Bladder microvascular endothelial cell (primary cell): ENCODE measurements around the gene MAN1A2. TPM values are rescaled to one million over a fixed set of nuclear protein-coding genes. Genes with fewer than 3 reads are reported as not detected.

ENCODE experiments used
- total RNA-seq: library from RNA; depleted of rRNA; stranded (reverse); fragments of >200 nt; gene quantifications from 2 replicates; pipeline ENCODE4 v1.2.3, GENCODE V29; 2014

MAN1A2 gene
- total RNA-seq, result 25.6 and 66.1 TPM in 2 replicates

DNA sequence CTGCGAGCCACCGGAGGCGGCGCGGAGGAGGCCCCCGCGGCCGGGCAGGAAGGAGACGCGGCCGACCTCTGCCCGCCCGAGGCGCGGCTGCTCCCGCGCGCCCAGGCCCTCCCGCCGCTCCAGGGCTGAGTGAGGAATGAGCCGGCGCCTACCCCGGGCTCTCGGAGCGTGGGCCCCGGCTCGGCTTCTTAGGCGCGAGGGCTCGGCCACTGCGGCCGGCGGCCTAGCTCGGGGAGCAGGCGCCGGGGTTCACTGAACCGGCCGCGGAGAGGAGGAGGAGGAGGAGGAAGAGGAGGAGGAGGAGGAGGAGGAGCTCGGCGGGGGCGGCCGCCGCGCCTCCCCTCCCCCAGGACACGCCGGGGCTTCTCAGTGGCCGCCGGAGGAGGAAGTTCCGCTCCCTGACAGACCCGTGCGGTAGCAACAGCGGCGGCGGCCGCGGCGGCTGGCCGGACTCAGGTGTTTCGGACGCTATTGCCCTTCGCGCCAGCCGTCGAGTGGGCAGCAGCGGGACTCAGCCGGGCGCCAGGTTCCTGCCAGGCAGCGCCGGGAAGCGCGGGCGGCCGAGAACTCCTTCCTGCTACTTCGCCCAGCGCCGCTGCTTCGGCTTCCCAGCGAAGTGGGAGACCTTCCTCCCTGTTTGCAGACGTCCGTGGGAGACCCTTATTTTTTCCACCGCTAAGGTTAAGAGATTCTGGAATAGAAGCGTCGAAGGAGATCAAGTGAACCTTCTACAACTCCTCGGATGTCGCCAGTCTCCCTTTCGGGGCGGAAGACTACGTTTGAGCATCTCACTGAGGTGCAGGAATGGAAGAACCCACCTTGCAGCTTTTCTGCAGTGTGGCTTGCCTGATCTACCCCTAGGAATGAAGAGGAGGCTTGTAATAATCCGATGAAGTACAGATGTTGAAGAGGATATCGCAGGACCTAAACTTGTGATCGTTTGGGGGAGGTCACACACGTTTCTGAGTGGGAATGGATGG, at the start of gene MAN1A2:
MAN1A2 (plus strand) TSS at position 404 of the 980 bp plus-strand sequence. CDS start 735 bp downstream, outside the sequence.

Other genes starting within 250 kb of the MAN1A2 start
- gene TRIM45, start 245.7 kb upstream of the MAN1A2 start, total RNA-seq, result 0.65 and 1.3 TPM in 2 replicates
- gene VTCN1, start 156.5 kb upstream of the MAN1A2 start, total RNA-seq, result not detected in 2 replicates
- 0.16 and 1.1 TPM in 2 replicates for gene TENT5C, start 238.6 kb downstream of the MAN1A2 start, total RNA-seq